ENCODE measurements around the gene FGF8. TPM values are rescaled to one million over a fixed set of nuclear protein-coding genes. Genes with fewer than 3 reads are reported as not detected.

FGF8 gene
- total RNA-seq, 4 donors from 2014 or later, result not detected

- in situ Hi-C loops (cut with MboI; ENCODE audit: low sequenced_read_pairs in 4 of 4) (no loop called here), intact Hi-C loops (cut with DNase I; ENCODE audit: low total_unique reads) (no loop called here)
- Histone ChIP-seq H3K4me3 (no peak overlapping the region), H3K9me3 (no peaks in the 10 kb centered on the region), H3K36me3 (no peaks in the 10 kb centered on the region), H3K27ac (no peak overlapping the region), H3K27me3 (no peaks in the 10 kb centered on the region), H3K4me1 (no peaks in the 10 kb centered on the region)
- no peak for ATAC-seq
- TF ChIP-seq, protein P1, sequence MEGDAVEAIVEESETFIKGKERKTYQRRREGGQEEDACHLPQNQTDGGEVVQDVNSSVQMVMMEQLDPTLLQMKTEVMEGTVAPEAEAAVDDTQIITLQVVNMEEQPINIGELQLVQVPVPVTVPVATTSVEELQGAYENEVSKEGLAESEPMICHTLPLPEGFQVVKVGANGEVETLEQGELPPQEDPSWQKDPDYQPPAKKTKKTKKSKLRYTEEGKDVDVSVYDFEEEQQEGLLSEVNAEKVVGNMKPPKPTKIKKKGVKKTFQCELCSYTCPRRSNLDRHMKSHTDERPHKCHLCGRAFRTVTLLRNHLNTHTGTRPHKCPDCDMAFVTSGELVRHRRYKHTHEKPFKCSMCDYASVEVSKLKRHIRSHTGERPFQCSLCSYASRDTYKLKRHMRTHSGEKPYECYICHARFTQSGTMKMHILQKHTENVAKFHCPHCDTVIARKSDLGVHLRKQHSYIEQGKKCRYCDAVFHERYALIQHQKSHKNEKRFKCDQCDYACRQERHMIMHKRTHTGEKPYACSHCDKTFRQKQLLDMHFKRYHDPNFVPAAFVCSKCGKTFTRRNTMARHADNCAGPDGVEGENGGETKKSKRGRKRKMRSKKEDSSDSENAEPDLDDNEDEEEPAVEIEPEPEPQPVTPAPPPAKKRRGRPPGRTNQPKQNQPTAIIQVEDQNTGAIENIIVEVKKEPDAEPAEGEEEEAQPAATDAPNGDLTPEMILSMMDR (IDR thresholded peaks at IDR 0.05 in 4 of 5, conservative IDR thresholded peaks at IDR 0.05 in 1 of 5), result no peak
- no peak for DNase-seq
Observed at GRCh38 chr10:101724446-101724845, 51.5 kb downstream of the FGF8 start.

DNA sequence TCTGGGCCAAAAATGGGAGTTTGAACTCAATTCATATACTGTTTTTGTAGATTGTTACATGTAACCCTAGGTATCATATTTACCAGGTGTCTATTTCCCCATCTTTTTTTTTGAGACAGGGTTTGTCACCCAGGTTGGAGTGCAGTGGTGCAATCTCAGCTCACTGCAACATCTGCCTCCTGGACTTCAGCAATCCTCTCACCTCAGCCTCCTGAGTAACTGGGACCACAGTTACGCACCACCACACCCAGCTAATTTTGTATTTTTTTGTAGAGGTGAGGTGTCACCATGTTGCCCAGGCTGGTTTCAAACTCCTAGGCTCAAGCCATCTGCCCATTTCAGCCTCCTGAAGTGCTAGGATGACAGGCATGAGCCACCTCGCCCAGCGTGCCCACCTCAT, 52.7 kb downstream of the FGF8 start:
- intact Hi-C loops (cut with DNase I; ENCODE audit: low total_unique reads) (no loop called here), in situ Hi-C loops (cut with MboI; ENCODE audit: low sequenced_read_pairs in 4 of 4) (no loop called here)
- DNase-seq (no peak), ATAC-seq (no peak)
- H3K9me3 ChIP-seq, result no peaks in the 10 kb centered on the region
- TF ChIP-seq, protein P1 (IDR thresholded peaks at IDR 0.05 in 4 of 5, conservative IDR thresholded peaks at IDR 0.05 in 1 of 5), result no peak
- TF ChIP-seq POLR2A (IDR thresholded peaks at IDR 0.05), result no peak
- H3K27me3 ChIP-seq, result no peaks in the 10 kb centered on the region
- no peak overlapping the region for H3K27ac ChIP-seq
- no peak overlapping the region for H3K4me3 ChIP-seq
- no peaks in the 10 kb centered on the region for H3K4me1 ChIP-seq
- H3K36me3 ChIP-seq, result no peaks in the 10 kb centered on the region

GRCh38 chr10:101721806-101722205, 54.1 kb downstream of the FGF8 start:
- TF ChIP-seq, protein P1 (IDR thresholded peaks at IDR 0.05 in 4 of 5, conservative IDR thresholded peaks at IDR 0.05 in 1 of 5), result no peak
- TF ChIP-seq POLR2A (IDR thresholded peaks at IDR 0.05), result no peak
- Histone ChIP-seq H3K27me3 (no peaks in the 10 kb centered on the region), H3K4me1 (no peaks in the 10 kb centered on the region), H3K4me3 (no peak overlapping the region), H3K9me3 (no peaks in the 10 kb centered on the region), H3K27ac (no peak overlapping the region), H3K36me3 (no peaks in the 10 kb centered on the region)
- DNase-seq, result no peak
- in situ Hi-C loops (cut with MboI; ENCODE audit: low sequenced_read_pairs in 4 of 4) (no loop called here), intact Hi-C loops (cut with DNase I; ENCODE audit: low total_unique reads) (no loop called here)
- no peak for ATAC-seq

GRCh38 chr10:101720606-101721230, 55.2 kb downstream of the FGF8 start:
- H3K27ac ChIP-seq, result no peak overlapping the region
- intact Hi-C loops (cut with DNase I; ENCODE audit: low total_unique reads), result no loop called here
- H3K36me3 ChIP-seq, result no peaks in the 10 kb centered on the region
- no peak for ATAC-seq
- H3K4me1 ChIP-seq, result no peaks in the 10 kb centered on the region
- no peaks in the 10 kb centered on the region for H3K9me3 ChIP-seq
- no peaks in the 10 kb centered on the region for H3K27me3 ChIP-seq
- in situ Hi-C loops (cut with MboI; ENCODE audit: low sequenced_read_pairs in 4 of 4), result no loop called here
- H3K4me3 ChIP-seq, result no peak overlapping the region
- no peak for DNase-seq
- no peak for TF ChIP-seq POLR2A (IDR thresholded peaks at IDR 0.05)
- TF ChIP-seq, protein P1 (IDR thresholded peaks at IDR 0.05 in 4 of 5, conservative IDR thresholded peaks at IDR 0.05 in 1 of 5), result no peak

Other genes with a start within 250 kb of the FGF8 start
- gene POLL, start 187.9 kb downstream of the FGF8 start, total RNA-seq, result 10 to 100 TPM; 15.4 to 33.1 (median 29.4) TPM
- gene DPCD, start 187.8 kb downstream of the FGF8 start, total RNA-seq, result 10 to 100 TPM; 17.8 to 38.4 (median 22.9) TPM
- gene FBXW4, start 80.9 kb downstream of the FGF8 start, total RNA-seq, result 10 to 100 TPM; 43.1 to 72.6 (median 70.2) TPM
- gene NPM3, start 7.3 kb upstream of the FGF8 start, total RNA-seq, result 10 to 100 TPM; 12.9 to 37.0 (median 16.0) TPM
- 10 to 100 TPM; 25.8 to 85.5 (median 48.3) TPM for gene OGA, start 42.3 kb upstream of the FGF8 start, total RNA-seq
- 1 to 10 TPM in 1 of 4 donors, under 1 TPM in 2, not detected in 1; 0.33 to 2.4 (median 0.39) TPM for gene KCNIP2, start 67.7 kb upstream of the FGF8 start, total RNA-seq

All from gastrocnemius medialis (tissue), 4 donors.